ENCODE results near the gene RAD1. TPM values are rescaled to one million over a fixed set of nuclear protein-coding genes. Genes with fewer than 3 reads are reported as not detected.

The RAD1 gene
- total RNA-seq: 52.5 and 68.7 TPM in 2 replicates

DNA sequence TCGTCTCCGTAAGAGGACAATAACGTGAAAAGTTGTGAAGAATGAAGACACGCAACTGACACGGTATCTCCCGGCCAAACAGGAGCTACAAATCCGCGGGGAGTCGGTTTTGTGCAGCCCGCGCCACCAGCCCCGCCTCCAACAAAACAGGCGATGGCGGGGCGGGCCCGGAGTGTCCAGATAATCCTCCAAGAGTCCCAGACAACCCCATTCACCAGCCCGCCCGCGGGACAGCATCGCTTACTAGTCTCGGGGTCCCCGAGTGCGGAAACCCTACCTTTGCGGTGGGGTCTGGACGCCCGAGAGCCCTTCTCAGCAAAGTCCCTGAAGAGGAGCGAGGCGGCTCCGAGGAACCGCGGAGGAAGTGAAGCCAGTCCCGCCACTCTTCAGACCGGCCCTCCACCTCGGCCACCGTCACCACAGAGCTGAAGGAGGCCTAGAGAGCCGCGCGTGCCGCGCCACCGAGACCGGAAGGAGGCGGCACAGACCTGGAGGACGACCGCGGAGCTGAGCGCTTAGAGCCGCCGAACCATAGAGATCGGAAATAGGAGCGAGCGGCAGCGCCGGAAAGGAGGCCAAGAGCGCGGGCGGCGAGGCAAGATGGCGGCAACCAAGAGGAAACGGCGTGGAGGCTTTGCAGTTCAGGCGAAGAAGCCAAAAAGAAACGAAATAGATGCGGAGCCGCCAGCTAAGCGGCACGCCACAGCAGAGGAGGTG lies at the start of gene RAD1, which contains the start of gene BRIX1:
TSS of gene RAD1 (minus strand) at position 366 of the 717 bp plus-strand sequence. CDS start 612 bp downstream, outside the sequence.
TSS of gene BRIX1 (plus strand) at position 573 of the 717 bp plus-strand sequence. CDS start at position 601, 28 bp downstream.
- TF ChIP-seq, protein P1, sequence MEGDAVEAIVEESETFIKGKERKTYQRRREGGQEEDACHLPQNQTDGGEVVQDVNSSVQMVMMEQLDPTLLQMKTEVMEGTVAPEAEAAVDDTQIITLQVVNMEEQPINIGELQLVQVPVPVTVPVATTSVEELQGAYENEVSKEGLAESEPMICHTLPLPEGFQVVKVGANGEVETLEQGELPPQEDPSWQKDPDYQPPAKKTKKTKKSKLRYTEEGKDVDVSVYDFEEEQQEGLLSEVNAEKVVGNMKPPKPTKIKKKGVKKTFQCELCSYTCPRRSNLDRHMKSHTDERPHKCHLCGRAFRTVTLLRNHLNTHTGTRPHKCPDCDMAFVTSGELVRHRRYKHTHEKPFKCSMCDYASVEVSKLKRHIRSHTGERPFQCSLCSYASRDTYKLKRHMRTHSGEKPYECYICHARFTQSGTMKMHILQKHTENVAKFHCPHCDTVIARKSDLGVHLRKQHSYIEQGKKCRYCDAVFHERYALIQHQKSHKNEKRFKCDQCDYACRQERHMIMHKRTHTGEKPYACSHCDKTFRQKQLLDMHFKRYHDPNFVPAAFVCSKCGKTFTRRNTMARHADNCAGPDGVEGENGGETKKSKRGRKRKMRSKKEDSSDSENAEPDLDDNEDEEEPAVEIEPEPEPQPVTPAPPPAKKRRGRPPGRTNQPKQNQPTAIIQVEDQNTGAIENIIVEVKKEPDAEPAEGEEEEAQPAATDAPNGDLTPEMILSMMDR (IDR thresholded peaks at IDR 0.05; ENCODE audit: insufficient read depth, low read depth, low read length): no peak
- H3K4me3 ChIP-seq (ENCODE audit: low read depth, low read length): peak within 1 kb of the TSS; percentile 98
- peak; percentile 97 for DNase-seq (ENCODE audit: low read depth)

GRCh38 chr5:34959323-34959722 lies 44.0 kb upstream of the RAD1 start:
- TF ChIP-seq, protein P1 (IDR thresholded peaks at IDR 0.05; ENCODE audit: insufficient read depth, low read depth, low read length): no peak
- DNase-seq (ENCODE audit: low read depth): peak; percentile 85
- H3K4me3 ChIP-seq (ENCODE audit: low read depth, low read length): no peak overlapping the region

DNA sequence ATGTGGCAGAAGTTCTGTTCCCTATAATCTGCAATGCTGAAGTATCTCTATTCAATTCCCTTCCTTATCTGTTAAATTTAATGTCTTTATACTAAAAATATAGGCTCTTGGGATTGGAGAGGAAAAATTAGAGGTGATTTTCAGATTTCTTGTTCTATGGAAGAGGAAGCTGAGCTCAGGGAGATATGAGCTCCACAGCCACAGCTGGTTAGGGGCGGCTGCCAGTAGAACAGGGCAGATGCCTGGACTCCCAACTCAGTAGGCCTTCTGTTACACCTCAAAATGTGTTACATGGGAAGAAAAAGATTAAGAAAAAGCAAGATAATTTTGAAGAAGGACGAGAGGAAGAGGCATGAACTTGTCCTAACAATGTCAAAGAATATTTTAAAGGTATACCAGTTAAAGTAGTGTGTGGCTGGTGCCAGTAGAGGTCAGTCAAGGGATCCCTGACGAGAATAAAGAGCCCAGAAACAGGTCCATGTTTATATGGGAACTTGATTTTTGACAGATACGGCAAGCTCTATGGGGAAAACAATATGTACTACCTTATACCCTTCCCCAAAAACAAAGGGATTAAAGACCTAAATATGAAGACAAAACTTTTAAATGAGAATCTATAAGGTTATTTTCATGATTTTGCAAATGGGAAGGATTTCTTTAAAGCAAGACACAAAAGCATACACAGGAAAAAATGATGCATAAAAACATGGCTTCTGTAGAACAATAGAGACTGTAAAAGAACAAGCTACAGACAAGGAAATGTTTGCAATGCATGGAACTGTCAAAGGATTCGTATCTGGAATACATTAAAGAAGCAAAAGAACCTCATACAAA lies 42.8 kb upstream of the RAD1 start:
- no peak overlapping the region for H3K4me3 ChIP-seq (ENCODE audit: low read depth, low read length)
- peak; percentile 44 for DNase-seq (ENCODE audit: low read depth)
- TF ChIP-seq, protein P1 (IDR thresholded peaks at IDR 0.05; ENCODE audit: insufficient read depth, low read depth, low read length): peak; percentile 70

DNA sequence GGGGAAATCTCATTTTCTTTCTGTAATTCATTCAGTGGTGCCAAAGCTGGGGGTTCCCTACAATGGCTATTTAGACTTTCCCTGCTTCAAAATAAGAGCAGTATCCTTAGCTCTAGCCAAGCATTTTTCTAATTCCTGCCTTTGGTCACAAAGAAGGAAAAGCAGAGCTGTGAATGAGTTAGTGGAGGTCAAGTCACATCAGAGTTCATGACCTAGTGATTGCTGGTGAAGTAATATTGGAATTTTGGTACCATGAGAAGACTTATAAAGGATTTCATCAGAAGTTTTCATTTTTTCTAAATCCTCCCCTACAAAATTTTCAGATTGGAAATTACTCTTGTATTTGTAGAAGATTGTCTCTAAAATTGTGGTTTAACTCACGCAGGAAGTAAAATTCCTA lies 42.0 kb upstream of the RAD1 start:
- TF ChIP-seq, protein P1 (IDR thresholded peaks at IDR 0.05; ENCODE audit: insufficient read depth, low read depth, low read length): no peak
- peak; percentile 14 for DNase-seq (ENCODE audit: low read depth)
- H3K4me3 ChIP-seq (ENCODE audit: low read depth, low read length): no peak overlapping the region

DNA sequence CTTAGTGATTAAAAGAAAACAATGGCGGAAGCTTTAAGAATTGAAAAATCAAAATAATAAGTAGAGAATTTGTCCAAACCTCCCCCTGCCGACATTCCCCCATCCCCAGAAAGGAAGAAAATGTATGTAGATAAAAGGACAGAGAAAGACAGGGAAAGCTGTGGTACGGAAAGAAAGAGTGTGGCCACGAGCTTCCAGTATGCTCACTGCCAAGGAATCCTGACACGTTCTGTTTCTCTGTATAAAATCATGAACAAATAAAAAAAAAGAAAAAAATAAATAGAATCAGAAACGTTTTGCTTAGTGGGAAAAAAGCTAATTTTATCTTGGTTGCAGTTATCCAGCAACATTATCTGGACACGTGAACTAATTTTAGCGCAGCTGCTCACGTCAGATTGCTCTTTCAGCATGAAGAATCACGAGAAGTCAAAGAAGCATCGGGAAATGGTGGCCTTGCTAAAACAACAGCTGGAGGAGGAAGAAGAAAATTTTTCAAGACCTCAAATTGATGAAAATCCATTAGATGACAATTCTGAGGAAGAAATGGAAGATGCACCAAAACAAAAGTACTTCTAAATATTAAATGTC lies 29.2 kb upstream of the RAD1 start:
- TF ChIP-seq, protein P1 (IDR thresholded peaks at IDR 0.05; ENCODE audit: insufficient read depth, low read depth, low read length): no peak
- no peak overlapping the region for H3K4me3 ChIP-seq (ENCODE audit: low read depth, low read length)
- no peak for DNase-seq (ENCODE audit: low read depth)

DNA sequence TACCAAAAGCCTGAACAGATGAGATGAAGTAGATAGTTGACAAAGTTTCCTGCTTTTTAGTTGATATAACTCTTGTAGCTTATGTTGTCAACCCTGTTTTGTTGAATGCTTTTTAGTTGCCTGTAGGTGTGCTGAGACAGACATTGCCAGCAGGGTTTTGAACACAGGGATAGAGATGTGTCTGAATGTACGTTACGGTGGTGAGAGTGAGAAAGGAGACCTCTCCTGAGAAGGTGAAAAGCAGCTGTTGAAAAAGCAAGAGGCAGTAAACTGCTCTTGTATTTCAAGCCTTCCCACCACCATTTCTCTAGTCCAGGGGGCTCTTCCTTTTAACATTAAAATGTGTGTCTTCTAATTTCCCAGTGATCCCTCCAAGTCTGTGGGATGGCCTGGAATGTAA lies 28.7 kb upstream of the RAD1 start:
- TF ChIP-seq, protein P1 (IDR thresholded peaks at IDR 0.05; ENCODE audit: insufficient read depth, low read depth, low read length): no peak
- H3K4me3 ChIP-seq (ENCODE audit: low read depth, low read length): no peak overlapping the region
- no peak for DNase-seq (ENCODE audit: low read depth)

Measured in fibroblast of villous mesenchyme (primary cell).